ENCODE data around the gene NOL4L.
"Not testable (repeated sequence)": the region's sequence is repeated elsewhere in the genome, so short reads cannot be mapped to it uniquely, and the experiment has no call there.

NOL4L gene

GRCh38 chr20:32421290-32421689, 163.8 kb downstream of the NOL4L start:
- no peak for DNase-seq (ENCODE audit: low spot score)

GRCh38 chr20:32418376-32418775, 166.8 kb downstream of the NOL4L start:
- no peak for DNase-seq (ENCODE audit: low spot score)

- DNase-seq (ENCODE audit: low spot score), result no peak
These were observed 168.9 kb downstream of the NOL4L start for GRCh38 chr20:32416206-32416605.

GRCh38 chr20:32415494-32415893, 169.6 kb downstream of the NOL4L start:
- no peak for DNase-seq (ENCODE audit: low spot score)

- no peak for DNase-seq (ENCODE audit: low spot score)
These were observed 173.0 kb downstream of the NOL4L start for GRCh38 chr20:32411955-32412706.

GRCh38 chr20:32407131-32407750, 177.9 kb downstream of the NOL4L start:
- not testable (repeated sequence) for DNase-seq (ENCODE audit: low spot score)

GRCh38 chr20:32406701-32407100, 178.4 kb downstream of the NOL4L start:
- no peak for DNase-seq (ENCODE audit: low spot score)

GRCh38 chr20:32404017-32404416, 181.1 kb downstream of the NOL4L start:
- no peak for DNase-seq (ENCODE audit: low spot score)

- no peak for DNase-seq (ENCODE audit: low spot score)
These were observed 184.7 kb downstream of the NOL4L start for GRCh38 chr20:32400476-32400875.

GRCh38 chr20:32397567-32398084, 187.5 kb downstream of the NOL4L start:
- no peak for DNase-seq (ENCODE audit: low spot score)

- no peak for DNase-seq (ENCODE audit: low spot score)
These were observed 188.4 kb downstream of the NOL4L start for GRCh38 chr20:32396646-32397160.

GRCh38 chr20:32395066-32395465, 190.1 kb downstream of the NOL4L start:
- no peak for DNase-seq (ENCODE audit: low spot score)

Data from HuH-7.5 (cell line).